ENCODE measurements around the gene LSM10. TPM values are rescaled to one million over a fixed set of nuclear protein-coding genes. Genes with fewer than 3 reads are reported as not detected.

The LSM10 gene
- total and polyA plus RNA-seq, 2 of the 4 experiments (the other 2 are of a cell fraction): 11.7 to 78.9 TPM

DNA sequence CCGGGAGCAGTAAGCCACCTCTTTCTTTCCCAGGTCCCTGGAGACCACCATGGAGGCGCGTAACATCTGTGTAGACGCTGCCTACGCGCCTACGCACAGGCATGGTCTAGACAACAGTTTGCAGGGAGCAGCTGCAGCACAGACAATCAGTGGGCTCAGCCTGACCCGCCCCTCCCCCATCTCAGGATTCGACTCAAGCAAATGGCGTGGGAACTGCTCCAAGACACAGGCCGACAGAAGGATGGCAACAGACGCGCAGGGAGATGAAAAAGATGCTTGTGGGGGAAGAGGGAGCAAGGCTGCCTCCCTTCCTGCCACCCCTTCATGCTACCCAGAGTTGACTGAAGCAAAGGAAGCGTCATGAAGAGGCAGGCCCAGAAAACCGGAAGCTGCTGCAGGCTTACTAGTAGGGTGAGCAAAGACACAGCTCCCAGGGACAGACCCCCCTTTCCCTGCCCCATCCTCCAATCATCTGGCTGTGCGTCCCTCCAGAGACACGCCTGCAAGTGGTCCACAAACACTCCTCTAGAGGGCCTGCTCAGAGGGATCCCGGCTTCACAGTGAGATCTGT, 31.5 kb downstream of the LSM10 start:
- Histone ChIP-seq H3K4me3 (ENCODE audit: insufficient read depth, low read depth, low read length) (no peak overlapping the region), H3K27ac (ENCODE audit: insufficient read depth, low read length) (peak overlapping the region; percentile 67), H2BK20ac (ENCODE audit: low read depth, low read length) (peak overlapping the region; percentile 23; the same call in 1 of the 2 replicates), H4K91ac (ENCODE audit: insufficient read depth, low read depth, low read length) (peak overlapping the region; percentile 72), H3K79me1 (ENCODE audit: low read depth in 1 of 2, low read length in 2 of 2) (peaks cover 6 to 77% of the 10 kb centered on the region in 2 experiments; a peak in 2 of 4 replicates), H3K9me1 (ENCODE audit: insufficient read depth, low read length) (peaks cover 19% of the 10 kb centered on the region), H3K23ac (ENCODE audit: low read depth, low read length) (peak overlapping the region; percentile 79), H3K4me1 (ENCODE audit: control insufficient read depth, insufficient read depth, low read length) (peaks cover 10% of the 10 kb centered on the region), H2BK15ac (ENCODE audit: low read depth, low read length) (no peak overlapping the region; the same call in 2 of the 3 replicates), H2BK5ac (ENCODE audit: low read depth, low read length, poor library complexity, severe bottlenecking) (peak overlapping the region; percentile 68), H2AK5ac (ENCODE audit: low read depth, low read length) (peak overlapping the region; percentile 29), H2BK120ac (ENCODE audit: low read depth, low read length) (peak overlapping the region; percentile 3; the same call in 1 of the 2 replicates), H3K9me3 (ENCODE audit: control insufficient read depth, insufficient read depth, low read length) (no peaks in the 10 kb centered on the region), H2AK9ac (replicated peaks; ENCODE audit: low read depth, low read length, poor library complexity) (peak overlapping the region; percentile 80), H4K8ac (ENCODE audit: low read depth in 2 of 2, low read length in 2 of 2) (peak overlapping the region; percentile 48 to 72; a peak in 3 of 4 replicates), H3K18ac (ENCODE audit: low read depth, low read length) (peak overlapping the region; percentile 14; the same call in 1 of the 2 replicates), H3K4me2 (ENCODE audit: low read depth, low read length) (peak overlapping the region; percentile 14), H4K20me1 (ENCODE audit: insufficient read depth, low read length) (peaks cover 10% of the 10 kb centered on the region; the same call in 1 of the 2 replicates), H4K5ac (ENCODE audit: low read depth, low read length) (peak overlapping the region; percentile 54), H3K14ac (replicated peaks; ENCODE audit: low read depth, low read length) (peak overlapping the region; percentile 7), H3K27me3 (ENCODE audit: control insufficient read depth, insufficient read depth, low read length) (no peaks in the 10 kb centered on the region), H3K56ac (ENCODE audit: extremely low read depth, insufficient read depth, low read length) (no peak overlapping the region), H3K9ac (ENCODE audit: low read depth, low read length) (peak overlapping the region; percentile 8; the same call in 1 of the 2 replicates), H2AFZ (replicated peaks; ENCODE audit: low read length, poor library complexity) (peak overlapping the region; percentile 78), H3K36me3 (ENCODE audit: control insufficient read depth, insufficient read depth, low read length) (peaks cover 21% of the 10 kb centered on the region), H3K4ac (ENCODE audit: low read depth, low read length) (peak overlapping the region; percentile 20)
- dilution Hi-C loops (cut with HindIII; ENCODE audit: low sequenced_read_pairs, unreplicated experiment) (no loop called here), intact Hi-C loops (cut with micrococcal nuclease) (loop anchor here (5.0 kb wide), 1 partner anchor 44 kb away; the partner anchor contains the start of gene EVA1B), in situ Hi-C loops (cut with MboI; ENCODE audit: low sequenced_read_pairs) (no loop called here)
- no TSS peak for BruUV-seq (replicated peaks)
- DNase-seq: peak; percentile 75
- WGBS, 2 experiments (ENCODE audit: extremely low coverage in 2 of 2, insufficient read length in 1 of 2): 34% methylated on average over 8 of the region's 18 CpGs; no CpG with 5 or more reads in 1 of the 2 experiments
- TF ChIP-seq RCOR1 (IDR thresholded peaks at IDR 0.05; ENCODE audit: insufficient replicate concordance, low read length) (no peak), CTCF (conservative IDR thresholded peaks at IDR 0.05; ENCODE audit: low read depth, low read length) (peak; percentile 20; the same call in 1 of the 2 replicates)
- CTCF ChIA-PET: interaction anchor here (0.9 to 1.4 kb wide), 3 partner anchors 16 to 43 kb away, joined by 3 to 6 read pairs (median 5); no protein-coding TSS in a partner anchor
- ATAC-seq (ENCODE audit: low read depth): peak; percentile 64
- POLR2A ChIA-PET (ENCODE audit: unreplicated experiment): no interaction called here
